GM18868 (cell line): Measurements from ENCODE around the gene SMAD3.
A peak's percentile ranks its signal among the peaks of the same experiment; 100 is the strongest.
"Not testable (repeated sequence)": the region's sequence is repeated elsewhere in the genome, so short reads cannot be mapped to it uniquely, and the experiment has no call there.

Source experiments
- ATAC-seq: cut with Tn5 transposase; IDR thresholded peaks from one replicate; pipeline ENCODE4 v1.9.1; 2021; ENCODE audit warnings: mild to moderate bottlenecking, moderate library complexity; ENCODE audit not compliant: unreplicated experiment

SMAD3 gene

DNA sequence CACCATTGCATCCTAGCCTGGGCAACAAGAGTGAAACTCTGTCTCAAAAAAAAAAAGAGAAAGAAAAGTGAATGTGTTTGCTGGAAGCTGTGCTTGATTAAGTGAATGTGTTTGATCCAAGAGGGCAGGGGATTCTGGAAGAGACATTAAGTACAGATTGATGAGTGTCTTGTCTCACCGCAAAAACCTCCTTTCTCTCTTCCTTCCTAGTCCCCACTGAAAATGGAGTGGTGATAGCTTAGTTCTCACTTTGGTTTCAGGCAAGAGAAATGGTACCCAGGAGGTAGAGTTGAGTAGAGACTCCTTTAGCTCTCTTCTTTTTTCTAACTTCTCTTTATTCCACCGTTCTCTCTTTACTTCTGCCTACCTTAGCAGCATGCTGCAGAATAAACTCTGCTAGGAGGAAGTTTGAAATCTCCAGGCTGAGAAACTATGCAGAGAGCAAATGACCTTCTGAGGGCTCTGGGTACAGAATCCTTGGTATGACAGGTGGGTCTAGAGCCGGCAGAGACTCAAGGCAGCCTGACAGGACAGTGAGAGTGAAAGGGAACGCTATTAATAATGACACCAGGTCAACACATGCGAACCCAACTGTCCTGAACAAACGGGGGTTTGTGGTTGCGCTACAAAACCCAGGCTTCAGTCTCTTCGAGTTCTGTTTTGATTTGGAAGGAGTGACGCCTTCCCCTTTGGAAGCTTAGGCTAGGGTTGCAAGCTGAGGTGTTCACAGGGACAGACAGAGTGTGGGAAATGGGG, 74.9 kb downstream of the SMAD3 start:
- ATAC-seq: peak; percentile 76

DNA sequence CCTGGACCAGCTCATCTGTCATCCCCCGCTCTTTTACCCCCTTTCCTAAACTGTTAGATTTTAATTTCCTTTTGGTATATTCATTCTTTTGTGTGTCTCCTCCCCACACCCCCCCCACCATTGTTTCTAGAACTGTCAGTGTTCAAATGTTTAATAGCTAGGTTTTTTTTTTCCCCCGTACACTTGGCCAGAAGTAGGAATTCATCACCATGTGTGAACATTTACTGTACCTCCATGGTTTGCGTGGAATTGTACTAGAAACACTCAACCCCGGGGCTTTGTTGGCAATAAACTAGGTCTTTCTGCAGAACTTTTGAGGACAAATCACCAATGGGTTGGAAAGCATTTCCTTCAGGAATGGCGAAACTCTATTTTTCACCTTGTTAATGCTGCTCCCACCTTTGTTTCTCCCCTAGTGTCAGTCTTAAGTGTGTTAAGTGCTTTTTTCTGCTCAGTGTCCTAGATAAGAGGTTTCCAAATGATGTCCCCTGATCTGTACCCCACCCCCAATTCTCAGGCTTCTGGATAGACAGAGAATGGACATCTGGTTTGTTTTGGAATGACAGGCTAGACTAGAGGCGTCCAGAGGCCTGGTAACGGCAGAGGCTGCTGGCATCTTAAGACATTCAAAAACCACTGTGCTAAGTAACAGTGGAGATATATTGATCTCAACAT, 76.8 kb downstream of the SMAD3 start:
- no peak for ATAC-seq

DNA sequence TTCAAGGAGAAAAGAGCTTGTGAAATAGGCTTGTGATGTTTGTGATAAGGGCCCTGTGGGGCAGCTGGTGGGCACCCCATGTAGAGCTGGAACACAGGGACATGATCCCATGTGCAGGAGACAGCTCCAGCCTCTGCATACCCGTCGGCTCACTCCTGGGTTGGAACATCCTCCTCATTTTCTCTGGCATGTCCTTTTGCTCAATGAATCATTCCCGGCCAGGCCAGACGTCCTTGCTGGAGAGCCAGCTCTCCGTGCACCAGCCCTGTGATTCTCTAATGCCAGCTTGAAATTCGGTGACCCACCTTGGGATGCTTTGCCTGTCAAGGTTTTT, 77.3 kb downstream of the SMAD3 start:
- ATAC-seq: no peak

DNA sequence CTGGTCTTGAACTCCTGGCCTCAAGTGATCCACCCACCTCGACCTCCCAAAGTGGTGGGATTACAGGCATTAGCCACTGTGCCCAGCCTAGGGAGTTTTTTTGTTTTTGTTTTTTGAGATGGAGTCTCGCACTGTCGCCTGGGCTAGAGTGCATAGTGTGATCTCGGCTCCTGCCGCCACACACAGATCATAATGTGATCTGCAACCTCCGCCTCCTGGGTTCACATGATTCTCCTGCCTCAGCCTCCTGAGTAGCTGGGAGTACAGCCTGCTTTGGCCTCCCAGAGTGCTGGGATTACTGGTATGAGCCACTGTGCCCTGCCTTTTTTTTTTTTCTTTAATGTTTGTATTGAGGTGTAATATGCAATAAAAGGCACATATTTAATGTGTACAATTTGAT, 78.2 kb downstream of the SMAD3 start:
- ATAC-seq: no peak

DNA sequence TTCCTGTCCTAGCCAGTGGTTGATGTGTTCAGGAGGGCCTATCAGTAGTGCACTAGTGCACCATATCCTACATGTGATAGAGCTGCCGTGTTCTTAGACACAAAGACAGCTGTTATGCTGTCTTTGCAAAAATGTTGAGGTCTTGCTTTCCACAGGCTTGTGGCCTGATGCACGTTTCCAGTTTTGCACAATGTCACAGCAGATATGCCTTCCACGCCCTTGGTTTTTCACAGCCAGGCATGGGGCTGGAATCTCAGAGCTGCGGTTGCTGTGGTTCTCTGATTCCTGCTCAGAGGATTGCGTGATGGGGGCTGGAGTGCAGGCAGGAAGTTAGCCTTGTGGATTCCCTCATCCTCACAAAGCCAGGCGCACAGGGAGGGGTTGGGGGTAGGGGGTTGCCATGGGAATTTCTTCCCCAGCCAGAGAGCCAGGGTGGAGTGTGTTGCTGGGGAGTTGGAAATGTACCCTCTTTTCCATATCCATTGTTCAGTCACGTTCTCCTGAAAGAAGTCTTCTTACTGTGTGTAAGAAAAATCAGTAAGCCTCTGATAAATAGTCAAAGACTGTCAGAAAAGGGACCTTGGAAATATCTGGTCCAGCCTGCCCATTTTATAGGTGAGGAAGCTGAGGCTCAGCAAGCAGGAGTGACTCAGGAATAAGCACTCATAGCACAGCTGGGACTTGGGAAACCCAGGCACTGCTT, 79.4 kb downstream of the SMAD3 start:
- no peak for ATAC-seq

DNA sequence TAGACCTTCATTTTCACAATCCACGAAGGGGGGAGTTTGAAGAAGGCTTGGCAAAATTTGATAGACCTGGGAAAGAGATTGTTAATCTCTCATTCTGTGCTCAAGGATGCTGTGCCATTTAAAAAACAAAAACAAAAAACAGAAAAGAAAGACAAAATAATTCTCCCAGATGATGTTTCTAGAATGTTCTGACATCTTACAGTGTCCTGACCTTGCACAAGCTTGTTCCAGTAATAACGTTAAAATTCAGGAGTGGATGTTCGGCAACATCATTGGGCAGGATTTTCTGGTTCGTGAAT, 79.9 kb downstream of the SMAD3 start:
- no peak for ATAC-seq

DNA sequence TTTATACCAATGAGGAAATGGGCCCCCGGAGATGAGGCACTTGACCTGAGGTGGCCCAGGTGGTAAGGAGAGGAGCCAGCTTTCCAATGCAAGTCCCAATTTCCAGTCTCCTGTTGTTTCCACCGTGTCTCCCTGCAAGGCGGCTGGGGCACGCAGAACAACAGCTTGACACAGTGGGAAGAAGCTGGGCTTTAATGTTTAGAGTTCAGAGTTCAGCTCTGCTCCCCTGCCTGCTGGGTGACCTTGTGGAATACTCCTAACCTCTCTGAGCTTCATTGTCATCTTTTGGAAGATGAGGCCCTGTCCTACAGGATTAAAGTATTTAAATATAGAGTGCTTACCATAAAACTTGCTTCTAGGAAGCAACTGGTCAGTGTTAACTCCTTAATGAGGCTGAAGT, 80.3 kb downstream of the SMAD3 start:
- ATAC-seq: no peak

DNA sequence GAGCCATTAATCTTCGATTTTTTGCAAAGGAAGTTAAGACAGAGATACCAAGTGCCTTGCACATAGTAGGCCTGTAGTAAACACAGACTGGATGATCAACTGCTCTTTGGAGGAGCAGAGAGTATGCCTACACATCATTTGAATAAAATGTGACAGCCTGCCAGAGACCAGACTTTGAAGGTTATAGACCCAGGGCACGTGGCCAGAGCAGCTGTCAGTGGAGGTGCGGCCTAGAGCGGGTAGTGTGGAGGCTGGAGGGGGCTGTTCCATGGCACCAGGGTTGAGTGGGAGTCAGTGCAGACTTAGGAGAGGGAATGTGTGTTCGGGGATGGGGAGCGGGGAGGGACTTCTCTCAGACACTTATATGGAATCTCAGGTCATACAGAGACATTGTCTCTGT, 80.8 kb downstream of the SMAD3 start:
- no peak for ATAC-seq

DNA sequence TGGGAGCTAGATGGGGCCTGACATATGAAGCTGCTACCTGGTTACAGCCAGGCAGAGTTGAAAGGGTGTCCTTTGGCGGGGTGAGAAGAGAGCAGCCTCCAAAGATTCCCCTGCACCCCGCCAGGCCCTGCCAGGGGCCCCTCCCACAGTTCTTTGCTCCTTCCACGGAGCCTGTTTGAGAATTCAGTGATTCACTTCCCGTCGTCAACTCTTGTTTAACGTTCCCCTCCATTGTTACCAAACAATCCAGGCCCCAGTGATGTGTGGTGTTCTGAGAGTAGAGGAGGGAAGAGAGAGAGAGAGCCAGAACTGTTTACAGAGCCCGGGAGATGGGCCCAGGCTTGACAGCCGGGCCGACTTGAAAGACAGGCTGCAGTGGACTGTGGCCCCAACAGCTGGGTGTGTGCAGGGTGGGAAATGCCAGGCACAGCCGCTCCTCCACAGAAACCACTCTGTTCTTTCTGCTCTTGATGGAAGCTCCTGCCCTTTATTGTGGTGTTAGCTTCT, 81.5 kb downstream of the SMAD3 start:
- ATAC-seq: no peak

DNA sequence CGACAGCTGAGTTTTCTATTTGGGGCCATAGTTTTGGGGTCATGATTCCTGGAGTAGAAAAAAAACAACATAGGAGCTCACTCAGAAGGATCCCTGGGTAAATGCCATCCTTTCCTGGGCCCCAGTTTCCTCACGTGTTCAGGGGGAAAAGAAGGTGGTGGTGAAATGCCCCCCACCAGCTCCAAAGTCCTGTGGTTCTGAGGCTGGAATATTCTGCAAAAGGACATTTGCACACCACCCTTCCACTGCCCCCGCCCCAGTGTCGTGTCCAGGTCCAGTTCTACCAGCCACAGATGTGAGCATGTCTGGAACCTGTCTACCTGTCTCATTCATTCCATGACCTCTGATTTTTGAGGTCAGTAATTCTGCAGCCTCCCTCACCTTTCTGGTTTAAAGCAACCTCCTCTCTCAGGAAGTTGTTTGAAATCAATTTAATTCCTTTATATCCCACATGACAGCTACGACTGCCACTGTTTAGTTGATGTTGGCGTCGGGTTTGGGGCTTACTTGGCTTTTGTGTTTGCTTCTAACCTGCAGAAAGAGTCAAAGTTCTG, 82.1 kb downstream of the SMAD3 start:
- no peak for ATAC-seq

DNA sequence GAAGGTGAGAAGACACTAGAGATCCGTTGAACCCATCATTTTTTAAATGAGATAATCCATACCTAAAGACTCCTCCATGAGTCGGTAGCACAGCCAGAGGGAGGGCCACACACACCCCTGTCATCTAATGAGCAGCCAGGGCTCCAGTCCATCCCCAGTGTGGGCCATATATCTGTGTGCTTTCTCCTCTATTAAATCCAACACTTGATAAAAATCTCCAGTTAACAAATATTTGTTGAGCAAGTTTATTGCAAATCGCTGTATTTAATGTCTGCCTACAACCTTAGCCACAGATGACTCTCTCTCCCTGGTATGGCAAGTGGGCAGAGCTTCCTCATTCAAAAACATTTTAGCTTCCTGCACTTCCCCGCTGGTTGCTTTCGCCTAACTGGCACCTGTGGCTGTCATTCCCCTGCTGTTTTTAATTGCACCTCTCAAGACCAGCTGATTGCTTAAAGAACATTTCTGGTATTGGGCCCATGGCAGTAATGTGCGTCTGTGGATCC, 82.8 kb downstream of the SMAD3 start:
- ATAC-seq: no peak

DNA sequence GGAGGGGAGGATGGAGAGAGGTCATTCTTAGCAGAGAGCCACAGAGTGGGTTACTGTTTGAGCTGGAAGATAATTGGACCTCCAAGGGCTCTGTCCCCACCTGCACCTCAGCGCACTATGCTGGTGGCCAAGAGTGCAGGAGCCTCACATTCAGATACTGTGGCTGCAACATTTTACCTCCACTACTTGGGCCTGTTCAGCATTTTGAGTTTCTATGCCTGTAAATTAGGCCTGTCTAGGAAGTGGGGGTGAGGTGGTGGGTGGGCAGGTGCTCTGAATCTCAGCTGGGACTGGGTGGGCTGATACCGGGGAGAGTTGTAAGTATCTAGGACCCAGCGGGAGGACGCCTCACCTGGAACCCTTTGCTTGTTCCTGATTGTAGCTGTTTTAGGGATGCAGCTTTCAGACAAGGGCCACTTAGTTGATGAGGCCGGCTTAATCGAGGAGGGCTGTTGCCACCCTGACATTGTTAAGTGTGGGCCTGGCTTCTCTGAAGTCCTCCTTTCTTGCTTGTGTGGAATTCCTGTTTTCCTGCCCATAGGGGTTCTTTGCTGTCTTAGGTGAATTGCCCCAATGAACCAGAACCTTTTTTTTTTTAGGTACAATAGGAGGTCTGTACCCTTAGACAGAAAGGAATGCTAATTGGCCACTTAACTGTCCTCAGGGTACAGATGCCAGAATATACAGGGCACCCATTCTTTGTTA, 83.8 kb downstream of the SMAD3 start:
- no peak for ATAC-seq

DNA sequence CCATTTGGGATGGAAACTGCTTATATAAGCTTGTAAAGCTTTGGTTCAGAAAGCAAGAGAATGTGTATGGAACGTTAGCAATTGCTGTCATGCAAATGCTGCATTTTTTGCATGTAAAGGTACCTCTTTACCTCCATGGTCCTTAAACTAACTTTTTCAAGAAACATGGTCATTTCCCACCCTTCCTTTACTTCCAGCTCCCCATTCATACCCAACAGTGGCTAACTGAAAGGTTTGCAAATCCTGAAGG, 84.3 kb downstream of the SMAD3 start:
- ATAC-seq: no peak

DNA sequence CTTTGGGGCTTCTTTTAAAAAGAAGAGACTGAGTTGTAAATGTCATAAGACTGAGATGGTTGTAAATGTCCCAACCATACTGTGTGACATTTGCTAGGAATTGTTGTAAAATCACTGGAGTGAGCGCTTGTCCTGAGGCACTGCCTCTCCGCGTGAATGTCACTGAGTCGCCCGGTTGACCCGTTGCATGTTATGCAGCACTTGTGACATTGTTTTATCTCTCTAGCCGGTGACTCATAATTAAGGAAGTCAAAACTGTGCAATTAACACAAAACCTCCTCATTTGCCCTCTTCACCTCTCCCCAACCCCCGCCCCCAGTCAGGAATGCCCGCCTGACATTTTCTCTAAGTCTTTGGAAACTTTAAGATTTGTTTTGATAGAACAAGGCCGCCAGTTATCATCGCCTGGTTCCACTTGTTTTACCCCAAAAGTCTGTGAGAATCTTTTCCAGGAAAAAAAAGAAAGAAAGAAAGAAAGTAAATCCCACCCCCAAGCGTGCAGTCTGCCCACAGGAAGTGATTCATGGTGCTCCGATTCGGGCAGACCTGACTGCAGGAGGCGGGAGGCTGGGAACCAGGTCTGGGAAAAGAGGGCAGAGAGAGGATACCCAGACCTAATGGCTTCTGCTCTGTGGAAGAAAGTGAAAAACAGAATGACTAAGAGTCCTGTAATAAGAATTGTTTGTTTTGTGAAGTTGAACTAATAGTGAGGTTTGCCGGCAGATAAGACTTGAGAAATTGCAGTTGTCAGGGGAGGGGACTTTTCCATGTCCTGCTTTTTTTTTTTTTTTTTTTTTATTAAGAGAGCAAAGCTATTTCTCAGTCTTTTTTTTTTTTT, 84.8 kb downstream of the SMAD3 start:
- ATAC-seq: peak; percentile 55

DNA sequence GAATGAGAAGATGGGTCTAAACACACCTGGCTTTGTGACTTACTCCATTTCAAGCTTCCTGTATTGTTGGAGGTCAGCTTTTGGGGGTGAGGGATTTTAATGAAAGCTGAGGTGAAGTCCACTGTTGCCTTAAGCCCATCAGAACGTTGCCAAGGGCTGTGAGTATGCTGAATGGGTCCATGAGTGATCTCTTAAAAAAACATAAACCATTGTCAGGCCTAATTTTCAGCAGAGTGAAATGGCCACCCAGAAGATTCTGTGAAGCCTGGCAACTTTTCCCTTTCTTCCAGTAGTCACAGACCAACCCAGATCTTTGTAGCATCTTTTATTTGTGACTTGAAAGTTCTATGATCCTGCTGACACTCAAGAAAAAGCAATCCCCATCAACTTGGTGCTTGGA, 87.0 kb downstream of the SMAD3 start:
- no peak for ATAC-seq

DNA sequence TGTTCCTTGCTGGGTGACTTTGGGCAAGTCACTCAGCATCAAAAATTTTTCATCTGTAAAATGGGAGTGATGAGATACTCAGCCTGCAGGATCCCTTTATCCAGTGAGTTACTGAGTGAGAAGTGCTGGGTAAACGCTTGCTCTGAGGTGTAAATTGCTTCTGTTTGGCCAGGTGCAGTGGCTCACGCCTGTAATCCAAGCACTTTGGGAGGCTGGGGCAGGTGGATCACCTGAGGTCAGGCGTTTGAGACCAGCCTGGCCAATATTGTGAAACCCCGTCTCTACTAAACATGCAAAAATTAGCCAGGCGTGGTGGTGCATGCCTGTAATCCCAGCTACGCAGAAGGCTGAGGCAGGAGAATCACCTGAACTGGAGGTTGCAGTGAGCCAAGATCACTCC, 87.6 kb downstream of the SMAD3 start:
- ATAC-seq: not testable (repeated sequence)

DNA sequence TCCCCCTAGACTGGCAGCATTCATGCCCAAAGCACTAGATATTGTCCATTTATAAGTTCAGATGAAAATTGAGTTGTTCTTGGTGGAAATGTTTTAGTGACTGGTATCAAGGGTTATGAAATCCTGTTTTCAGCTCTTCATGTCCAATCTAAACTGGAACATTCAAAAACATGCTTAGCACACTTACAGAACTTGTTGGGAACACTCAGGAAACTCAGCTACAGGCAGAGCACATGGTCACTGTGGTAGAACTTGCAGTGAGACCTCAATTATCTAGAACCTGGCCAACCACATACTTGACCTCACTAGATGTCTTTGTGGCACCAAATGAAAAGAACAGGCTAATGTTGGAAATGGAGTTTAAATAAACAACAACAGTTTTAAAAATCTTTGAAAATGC, 88.8 kb downstream of the SMAD3 start:
- no peak for ATAC-seq

DNA sequence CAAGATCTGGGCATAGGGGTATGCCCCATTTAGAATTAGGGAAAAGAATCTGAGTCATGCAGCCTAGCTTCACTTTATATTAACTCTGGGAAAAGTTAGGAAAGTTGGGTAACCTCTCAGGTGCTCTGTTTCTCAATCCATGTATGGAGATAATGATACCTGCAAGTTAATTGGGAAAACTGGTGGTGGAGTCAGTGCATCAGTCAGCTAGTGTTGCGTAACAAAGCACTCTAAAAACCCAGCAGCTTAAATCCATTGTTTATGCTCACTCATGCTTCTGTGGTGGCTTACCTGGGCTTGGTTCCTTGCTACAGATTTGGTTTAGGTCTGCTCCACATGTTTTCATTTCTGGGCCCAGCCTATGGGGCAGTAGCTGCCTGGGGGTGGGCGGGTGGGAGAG, 91.0 kb downstream of the SMAD3 start:
- no peak for ATAC-seq

DNA sequence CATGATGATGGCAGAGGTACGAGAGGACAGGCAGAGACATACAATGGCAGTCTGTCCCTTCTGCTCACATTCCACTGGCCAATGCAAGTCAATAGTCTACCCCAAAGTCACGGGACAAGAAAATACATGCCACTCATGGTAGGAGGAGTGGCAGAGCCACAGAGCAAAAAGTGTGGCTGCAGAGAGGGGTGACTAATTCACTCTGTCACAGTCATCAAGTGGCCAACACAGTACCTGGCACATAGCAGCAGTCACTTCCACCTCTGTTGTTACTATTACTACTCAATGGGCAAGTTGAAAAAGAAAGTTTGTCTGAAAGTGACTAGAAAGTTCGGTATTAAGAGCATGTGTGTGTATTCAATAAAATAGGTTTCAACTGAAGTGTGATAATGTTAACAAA, 91.4 kb downstream of the SMAD3 start:
- ATAC-seq: no peak

DNA sequence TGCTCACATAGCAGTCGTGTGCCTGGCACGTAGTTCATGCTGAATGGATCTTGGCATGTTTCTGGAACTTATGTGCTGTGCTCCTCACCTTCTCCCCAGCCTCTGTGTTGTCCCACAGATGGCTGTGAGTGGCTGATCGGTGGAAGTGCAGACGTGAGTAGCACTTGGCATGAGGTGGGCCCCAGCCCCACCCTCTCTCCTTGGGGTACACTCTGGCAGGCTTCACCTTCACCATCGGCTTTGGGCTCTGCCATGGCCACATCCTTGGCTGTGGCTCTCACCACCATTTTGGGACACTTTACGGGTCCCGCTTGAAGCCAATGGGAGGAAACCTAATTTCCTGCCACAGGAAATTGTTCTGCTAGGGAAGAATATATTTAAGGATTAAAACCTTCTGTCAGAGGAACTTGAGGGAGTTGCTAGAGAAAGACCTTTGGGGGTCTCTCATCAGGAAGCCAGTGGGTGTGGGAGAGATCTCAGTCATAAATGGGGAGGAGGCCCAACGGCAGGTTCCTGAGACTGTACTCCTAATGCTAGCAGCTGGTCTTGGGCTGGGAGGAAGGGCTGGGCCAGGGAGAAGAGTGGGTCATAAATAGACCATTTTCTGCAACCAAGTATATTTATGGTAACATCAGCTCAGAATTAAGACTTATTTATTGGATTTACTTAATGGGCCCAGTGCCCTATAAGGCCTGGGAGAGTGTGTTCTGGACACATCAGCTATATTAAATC, 92.3 kb downstream of the SMAD3 start:
- ATAC-seq: no peak
